ENCODE data around the gene MLIP.

The MLIP gene

GRCh38 chr6:54102238-54102637 is 9.0 kb upstream of the MLIP start:
- TF ChIP-seq, protein P1, sequence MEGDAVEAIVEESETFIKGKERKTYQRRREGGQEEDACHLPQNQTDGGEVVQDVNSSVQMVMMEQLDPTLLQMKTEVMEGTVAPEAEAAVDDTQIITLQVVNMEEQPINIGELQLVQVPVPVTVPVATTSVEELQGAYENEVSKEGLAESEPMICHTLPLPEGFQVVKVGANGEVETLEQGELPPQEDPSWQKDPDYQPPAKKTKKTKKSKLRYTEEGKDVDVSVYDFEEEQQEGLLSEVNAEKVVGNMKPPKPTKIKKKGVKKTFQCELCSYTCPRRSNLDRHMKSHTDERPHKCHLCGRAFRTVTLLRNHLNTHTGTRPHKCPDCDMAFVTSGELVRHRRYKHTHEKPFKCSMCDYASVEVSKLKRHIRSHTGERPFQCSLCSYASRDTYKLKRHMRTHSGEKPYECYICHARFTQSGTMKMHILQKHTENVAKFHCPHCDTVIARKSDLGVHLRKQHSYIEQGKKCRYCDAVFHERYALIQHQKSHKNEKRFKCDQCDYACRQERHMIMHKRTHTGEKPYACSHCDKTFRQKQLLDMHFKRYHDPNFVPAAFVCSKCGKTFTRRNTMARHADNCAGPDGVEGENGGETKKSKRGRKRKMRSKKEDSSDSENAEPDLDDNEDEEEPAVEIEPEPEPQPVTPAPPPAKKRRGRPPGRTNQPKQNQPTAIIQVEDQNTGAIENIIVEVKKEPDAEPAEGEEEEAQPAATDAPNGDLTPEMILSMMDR (IDR thresholded peaks at IDR 0.05; ENCODE audit: extremely low read depth, insufficient read depth, missing control alignments): no peak
- no peak for DNase-seq (ENCODE audit: low spot score)
- in situ Hi-C loops (cut with MboI; ENCODE audit: low pct_unique_long_range_greater_than_20kb, low sequenced_read_pairs, unreplicated experiment): no loop called here

- no peak for DNase-seq (ENCODE audit: low spot score)
- TF ChIP-seq, protein P1 (IDR thresholded peaks at IDR 0.05; ENCODE audit: extremely low read depth, insufficient read depth, missing control alignments): no peak
- in situ Hi-C loops (cut with MboI; ENCODE audit: low pct_unique_long_range_greater_than_20kb, low sequenced_read_pairs, unreplicated experiment): no loop called here
These were observed 7.7 kb upstream of the MLIP start for GRCh38 chr6:54103497-54103896.

GRCh38 chr6:54106727-54107126 is 4.5 kb upstream of the MLIP start:
- DNase-seq (ENCODE audit: low spot score): no peak
- in situ Hi-C loops (cut with MboI; ENCODE audit: low pct_unique_long_range_greater_than_20kb, low sequenced_read_pairs, unreplicated experiment): no loop called here
- TF ChIP-seq, protein P1 (IDR thresholded peaks at IDR 0.05; ENCODE audit: extremely low read depth, insufficient read depth, missing control alignments): no peak

GRCh38 chr6:54107470-54108090 is 3.7 kb upstream of the MLIP start:
- TF ChIP-seq, protein P1 (IDR thresholded peaks at IDR 0.05; ENCODE audit: extremely low read depth, insufficient read depth, missing control alignments): no peak
- in situ Hi-C loops (cut with MboI; ENCODE audit: low pct_unique_long_range_greater_than_20kb, low sequenced_read_pairs, unreplicated experiment): no loop called here
- DNase-seq (ENCODE audit: low spot score): no peak

DNA sequence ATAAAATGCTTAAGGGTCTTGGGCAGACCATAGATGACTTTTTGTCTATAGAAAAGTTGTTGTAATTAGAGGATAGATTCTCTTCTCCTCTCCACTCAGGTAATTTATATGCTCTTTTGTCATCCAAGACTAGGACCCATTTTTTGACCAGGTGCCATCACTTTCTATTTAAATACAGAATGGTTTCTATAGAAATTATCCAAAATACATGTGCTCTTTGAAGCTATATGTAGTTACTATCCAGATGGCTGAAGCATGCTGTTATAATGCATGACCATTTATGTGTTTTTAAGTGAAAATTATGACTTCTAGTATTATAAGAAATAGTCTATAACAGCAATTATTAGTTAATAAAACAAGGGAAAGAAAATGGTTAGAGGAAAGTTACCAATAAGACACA is 3.0 kb upstream of the MLIP start:
- no peak for DNase-seq (ENCODE audit: low spot score)
- TF ChIP-seq, protein P1 (IDR thresholded peaks at IDR 0.05; ENCODE audit: extremely low read depth, insufficient read depth, missing control alignments): no peak
- in situ Hi-C loops (cut with MboI; ENCODE audit: low pct_unique_long_range_greater_than_20kb, low sequenced_read_pairs, unreplicated experiment): no loop called here

DNA sequence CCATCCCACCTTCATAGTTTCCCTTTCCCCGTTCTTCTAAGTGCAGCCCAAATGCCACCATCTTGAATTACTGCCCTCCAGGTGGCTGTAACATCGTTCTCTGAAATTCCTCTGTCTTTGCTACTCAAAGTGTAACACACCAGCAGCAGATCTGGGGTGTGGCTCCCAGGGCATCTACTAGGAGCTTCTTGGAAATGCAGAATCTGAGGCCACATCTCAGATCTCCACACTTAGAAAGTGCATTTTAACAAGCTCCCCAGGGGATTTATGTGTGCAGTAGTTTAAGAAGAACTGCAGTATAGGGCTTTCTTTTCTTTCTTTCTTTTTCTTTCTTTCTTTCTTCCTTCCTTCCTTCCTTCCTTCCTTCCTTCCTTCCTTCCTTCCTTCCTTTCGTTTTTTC is 1.7 kb upstream of the MLIP start:
- no peak for DNase-seq (ENCODE audit: low spot score)
- in situ Hi-C loops (cut with MboI; ENCODE audit: low pct_unique_long_range_greater_than_20kb, low sequenced_read_pairs, unreplicated experiment): no loop called here
- TF ChIP-seq, protein P1 (IDR thresholded peaks at IDR 0.05; ENCODE audit: extremely low read depth, insufficient read depth, missing control alignments): no peak

Data from GM13977 (cell line).